H1 (cell line): ENCODE results near the gene MPP2. TPM values are rescaled to one million over a fixed set of nuclear protein-coding genes. Genes with fewer than 3 reads are reported as not detected.

Experiments used
- CTCF ChIA-PET: fragments of 300-600 bp; sonication (Branson Sonifier 250); formaldehyde crosslinking; loops from one replicate; lab custom pipeline; 2021; ENCODE audit not compliant: partially characterized antibody; lab: Charles Lee
- POLR2A ChIA-PET: fragments of 300-600 bp; sonication (Branson Sonifier 250); formaldehyde crosslinking; loops from one replicate; lab custom pipeline; 2021; ENCODE audit warnings: inconsistent platforms; ENCODE audit not compliant: partially characterized antibody; lab: Charles Lee
- DNase-seq, 2 experiments: peaks; one replicate each; pipeline versions ENCODE4 v3.0.0 to v3.0.0-alpha.2; 2010 to 2022; ENCODE audit warnings: low spot score in 2 of 2, low read depth in 1 of 2, mixed read lengths in 1 of 2
- FAIRE-seq: peaks from 2 replicates; lab custom pipeline; 2011; peaks lifted over from hg19 to GRCh38; lab: Jason Lieb, UNC
- H2AFZ ChIP-seq: 2 replicates; pipeline ENCODE4 v1.8.1; 2012; ENCODE audit warnings: low read length, inconsistent platforms
- H2AK5ac ChIP-seq: 2 replicates; pipeline ENCODE4 v1.6.1; 2013; ENCODE audit warnings: low read depth, low read length
- H2BK120ac ChIP-seq: replicated peaks from 2 replicates; pipeline ENCODE3; 2013; ENCODE audit warnings: low read depth, low read length, inconsistent platforms
- H2BK12ac ChIP-seq: 2 replicates; pipeline ENCODE4 v1.6.1; 2013; ENCODE audit warnings: low read depth, low read length
- H2BK15ac ChIP-seq: 2 replicates; pipeline ENCODE4 v1.6.1; 2013; ENCODE audit warnings: low read length
- H2BK20ac ChIP-seq: 2 replicates; pipeline ENCODE4 v1.6.1; 2013; ENCODE audit warnings: low read length
- H2BK5ac ChIP-seq: 2 replicates; pipeline ENCODE4 v1.6.1; 2013; ENCODE audit warnings: low read depth, low read length
- H3K14ac ChIP-seq: 2 replicates; pipeline ENCODE4 v1.6.1; 2013; ENCODE audit warnings: inconsistent platforms; ENCODE audit not compliant: insufficient read length
- H3K18ac ChIP-seq: 2 replicates; pipeline ENCODE4 v1.6.1; 2013; ENCODE audit warnings: low read length; ENCODE audit errors: extremely low read depth
- H3K23ac ChIP-seq: 2 replicates; pipeline ENCODE4 v1.6.1; 2013; ENCODE audit warnings: inconsistent platforms; ENCODE audit not compliant: insufficient read length
- H3K23me2 ChIP-seq: 2 replicates; pipeline ENCODE4 v1.6.1; 2013; ENCODE audit warnings: low read depth, low read length
- H3K27ac ChIP-seq: 2 replicates; pipeline ENCODE4 v1.6.1; 2011; ENCODE audit warnings: low read depth, low read length, inconsistent platforms
- H3K27me3 ChIP-seq, 4 experiments: replicated peaks in 1 of 4; 1 replicate in 1 of 4; 2 replicates in 3 of 4; pipeline versions ENCODE4 v1.6.1 to v1.8.1; 2011 to 2013; ENCODE audit warnings: low read length in 3 of 4, mild to moderate bottlenecking in 3 of 4, inconsistent platforms in 2 of 4, mixed read lengths in 2 of 4, moderate library complexity in 1 of 4; ENCODE audit not compliant: control insufficient read depth in 3 of 4, insufficient read depth in 3 of 4; ENCODE audit errors: extremely low read depth in 1 of 4
- H3K36me3 ChIP-seq, 4 experiments: 2 replicates each; pipeline versions ENCODE4 v1.6.1 to v1.8.1; 2011 to 2013; ENCODE audit warnings: mild to moderate bottlenecking in 4 of 4, low read length in 3 of 4, moderate library complexity in 2 of 4, control low read depth in 1 of 4, inconsistent platforms in 1 of 4; ENCODE audit not compliant: insufficient read depth in 4 of 4, control insufficient read depth in 2 of 4
- H3K4ac ChIP-seq: replicated peaks from 2 replicates; pipeline ENCODE3; 2013; ENCODE audit warnings: low read length, low read depth, mixed read lengths, inconsistent platforms; ENCODE audit not compliant: insufficient read length
- H3K4me1 ChIP-seq, 4 experiments: replicated peaks in 1 of 4; 1 replicate in 1 of 4; 2 replicates in 3 of 4; pipeline versions ENCODE4 v1.6.1 to v1.8.1; 2011 to 2013; ENCODE audit warnings: low read length in 3 of 4, inconsistent platforms in 2 of 4, mixed read lengths in 1 of 4; ENCODE audit not compliant: insufficient read depth in 4 of 4, control insufficient read depth in 3 of 4
- H3K4me2 ChIP-seq, 2 experiments: 2 replicates each; pipeline versions ENCODE4 v1.6.1 to v1.8.1; 2011 to 2013; ENCODE audit warnings: low read depth in 2 of 2, low read length in 2 of 2, control low read depth in 1 of 2, inconsistent platforms in 1 of 2, mild to moderate bottlenecking in 1 of 2; ENCODE audit not compliant: insufficient read depth in 1 of 2
- H3K4me3 ChIP-seq, 4 experiments: fragments of 200-600, 300-600 bp in 1 of 4; sonication (generic), shearing (Covaris generic), sonication (Bioruptor Twin) in 1 of 4; 2 replicates each; pipeline versions ENCODE4 v1.5.1 to v1.8.1; 2011 to 2016; ENCODE audit warnings: low read length in 4 of 4, low read depth in 3 of 4, control low read depth in 2 of 4, inconsistent platforms in 2 of 4, mild to moderate bottlenecking in 2 of 4, mixed read lengths in 1 of 4, moderate library complexity in 1 of 4; ENCODE audit not compliant: insufficient read depth in 2 of 4; ENCODE audit errors: extremely low read depth in 1 of 4
- H3K56ac ChIP-seq: replicated peaks from 2 replicates; pipeline ENCODE3; 2013; ENCODE audit warnings: low read depth, mild to moderate bottlenecking, mixed read lengths, low read length, inconsistent platforms; ENCODE audit not compliant: insufficient read length
- H3K79me1 ChIP-seq: 2 replicates; pipeline ENCODE4 v1.6.1; 2013; ENCODE audit warnings: low read depth, low read length, control low read depth
- H3K79me2 ChIP-seq, 2 experiments: 2 replicates each; pipeline versions ENCODE4 v1.6.1 to v1.8.1; 2012 to 2013; ENCODE audit warnings: low read length in 2 of 2, mild to moderate bottlenecking in 2 of 2, inconsistent platforms in 1 of 2; ENCODE audit not compliant: insufficient read depth in 2 of 2, control insufficient read depth in 1 of 2
- H3K9ac ChIP-seq, 4 experiments: replicated peaks in 1 of 4; 1 replicate in 1 of 4; 2 replicates in 3 of 4; pipeline versions ENCODE4 v1.6.1 to v1.8.1; 2011 to 2013; ENCODE audit warnings: low read depth in 3 of 4, low read length in 3 of 4, control low read depth in 2 of 4, mild to moderate bottlenecking in 2 of 4, moderate library complexity in 2 of 4, inconsistent platforms in 1 of 4; ENCODE audit errors: extremely low read depth in 1 of 4
- H3K9me3 ChIP-seq, 2 experiments: 2 replicates each; pipeline versions ENCODE4 v1.6.1 to v1.8.1; 2012 to 2013; ENCODE audit warnings: mild to moderate bottlenecking in 2 of 2, moderate library complexity in 2 of 2, control low read depth in 1 of 2, inconsistent platforms in 1 of 2, low read depth in 1 of 2, low read length in 1 of 2, mixed read lengths in 1 of 2; ENCODE audit not compliant: insufficient read depth in 2 of 2
- H4K20me1 ChIP-seq, 2 experiments: replicated peaks in 1 of 2; 2 replicates each; pipeline versions ENCODE3 to v1.8.1; 2011 to 2013; ENCODE audit warnings: inconsistent platforms in 2 of 2, low read length in 2 of 2, mild to moderate bottlenecking in 1 of 2; ENCODE audit not compliant: insufficient read depth in 2 of 2, control insufficient read depth in 1 of 2
- H4K5ac ChIP-seq: 2 replicates; pipeline ENCODE4 v1.6.1; 2013; ENCODE audit warnings: low read length, low read depth, mixed read lengths, inconsistent platforms; ENCODE audit not compliant: insufficient read length
- H4K8ac ChIP-seq: 2 replicates; pipeline ENCODE4 v1.8.0; 2013; ENCODE audit warnings: mild to moderate bottlenecking, moderate library complexity, low read length, inconsistent platforms; ENCODE audit not compliant: insufficient read depth; ENCODE audit errors: extremely low read depth
- H4K91ac ChIP-seq: replicated peaks from 2 replicates; pipeline ENCODE3; 2013; ENCODE audit warnings: low read length, mixed read lengths, inconsistent platforms; ENCODE audit not compliant: insufficient read length
- CEBPB ChIP-seq: IDR thresholded peaks from 2 replicates; pipeline ENCODE4 v1.6.1; 2012; ENCODE audit warnings: low read depth, low read length
- CTBP2 ChIP-seq: IDR thresholded peaks from 2 replicates; pipeline ENCODE4 v1.7.0; 2011; ENCODE audit warnings: borderline replicate concordance, mild to moderate bottlenecking, moderate library complexity, mixed read lengths, low read length; ENCODE audit not compliant: insufficient read depth, insufficient read length
- EGR1 ChIP-seq: IDR thresholded peaks from 2 replicates; pipeline ENCODE4 v1.6.1; 2011; ENCODE audit warnings: low read depth, low read length, borderline replicate concordance
- EP300 ChIP-seq, 2 experiments: IDR thresholded peaks; 1 replicate in 1 of 2; 2 replicates in 1 of 2; pipeline ENCODE4 v1.6.1; 2011 to 2012; ENCODE audit warnings: low read depth in 2 of 2, low read length in 2 of 2, mild to moderate bottlenecking in 2 of 2, borderline replicate concordance in 1 of 2, inconsistent platforms in 1 of 2, moderate library complexity in 1 of 2
- EZH2 ChIP-seq: fragments of 200-600 bp; sonication (generic); IDR thresholded peaks from 2 replicates; pipeline ENCODE4 v1.7.1; 2012; ENCODE audit warnings: low read depth, mild to moderate bottlenecking, moderate library complexity, low read length, inconsistent platforms; ENCODE audit not compliant: severe bottlenecking
- GABPA ChIP-seq: IDR thresholded peaks from 2 replicates; pipeline ENCODE4 v1.6.1; 2011; ENCODE audit warnings: mild to moderate bottlenecking, low read length, moderate library complexity, borderline replicate concordance; ENCODE audit not compliant: insufficient read depth
- GTF2F1 ChIP-seq: IDR thresholded peaks from 2 replicates; pipeline ENCODE4 v1.6.1; 2012; ENCODE audit warnings: low read depth, low read length, improper control_type of control experiment, borderline replicate concordance
- KDM1A ChIP-seq: fragments of 200-600, 300-600 bp; sonication (generic); IDR thresholded peaks from 2 replicates; pipeline ENCODE4 v1.7.1; 2016; ENCODE audit warnings: mild to moderate bottlenecking, low read length, borderline replicate concordance
- RNF2 ChIP-seq: fragments of 200-900, 300-1000 bp; sonication (generic); IDR thresholded peaks from 2 replicates; pipeline ENCODE4 v1.7.1; 2016; ENCODE audit warnings: borderline replicate concordance, low read depth, mild to moderate bottlenecking, antibody characterized with exemption, low read length; ENCODE audit not compliant: poor library complexity, severe bottlenecking; ENCODE audit errors: missing control alignments
- SIRT6 ChIP-seq: IDR thresholded peaks from one replicate; pipeline ENCODE4 v1.7.1; 2012; ENCODE audit warnings: low read length, inconsistent platforms
- SIX5 ChIP-seq: IDR thresholded peaks from 2 replicates; pipeline ENCODE4 v1.6.1; 2011; ENCODE audit warnings: mild to moderate bottlenecking, low read depth, low read length
- SP2 ChIP-seq: IDR thresholded peaks from 2 replicates; pipeline ENCODE4 v1.6.1; 2012; ENCODE audit warnings: mild to moderate bottlenecking, low read length, inconsistent platforms
- SUZ12 ChIP-seq: fragments of 200-600 bp; sonication (generic); IDR thresholded peaks from 2 replicates; pipeline ENCODE4 v1.6.1; 2012; ENCODE audit warnings: mild to moderate bottlenecking, inconsistent platforms, low read length, moderate library complexity, mixed read lengths
- WGBS, 2 experiments: shearing (Covaris generic) in 1 of 2; methylation state at CpG; one replicate each; pipeline versions ENCODE4 v1.1.6 to v1.1.7; 2013 to 2015; ENCODE audit warnings: low lambda C conversion rate in 2 of 2, mixed read lengths in 2 of 2, inconsistent platforms in 1 of 2, low coverage in 1 of 2, missing lambda C conversion rate in 1 of 2; ENCODE audit not compliant: insufficient replicate concordance in 2 of 2, insufficient coverage in 1 of 2, insufficient read length in 1 of 2; ENCODE audit errors: extremely low coverage in 1 of 2, missing lambda C conversion rate in 1 of 2; 5-methylcytosine and 5-hydroxymethylcytosine counted together
- polyA plus RNA-seq, 7 experiments: library from polyadenylated mRNA; depleted of rRNA in 3 of 7; stranded (reverse) in 5 of 7; unstranded in 2 of 7; fragments of >200 nt in 5 of 7; fragments of 200-250 nt in 2 of 7; gene quantifications; 1 replicate in 5 of 7; 2 replicates in 1 of 7; 4 replicates in 1 of 7; pipeline versions ENCODE4 v1.2.1 to v1.2.3, GENCODE V29; 2011 to 2013; ENCODE audit warnings: missing spikeins in 2 of 7, mixed read lengths in 2 of 7
- total RNA-seq: library from RNA; stranded (reverse); fragmentation: NEBNext Ultra II Directional; extraction: Animal tissue kit (Norgen Biotek cat#: 25700); gene quantifications from 2 replicates; pipeline ENCODE4 v1.2.1, GENCODE V29; 2021

Gene MPP2
- total and polyA plus RNA-seq, 2 of the 8 experiments (the other 6 are each of a cell fraction or from before 2014, with no cell fraction given) = 30.9 to 34.1 TPM

DNA sequence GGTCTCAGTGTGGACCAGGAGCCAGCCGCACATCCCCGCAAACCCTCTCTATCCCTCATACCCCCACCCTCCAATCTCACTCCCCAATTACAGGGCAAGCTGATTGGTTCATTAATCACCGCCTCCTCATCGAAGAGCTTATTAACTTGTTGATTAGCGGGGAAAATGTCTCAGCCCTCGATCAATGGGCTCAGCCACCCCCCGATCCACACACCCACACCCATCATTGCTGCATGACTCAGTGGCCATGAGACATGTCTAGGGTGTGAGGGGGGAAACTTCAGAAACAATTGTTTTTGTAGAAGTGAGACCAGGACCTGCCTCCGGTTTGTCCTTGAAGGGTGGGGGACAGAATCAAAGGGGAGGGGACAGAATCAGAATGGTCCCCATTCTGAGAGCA is 48.9 kb upstream of the MPP2 start:
- Histone ChIP-seq H3K79me1 (no peaks in the 10 kb centered on the region), H3K18ac (no peak overlapping the region), H3K9me3 (no peaks in the 10 kb centered on the region), H3K36me3 (no peaks in the 10 kb centered on the region), H2AK5ac (no peak overlapping the region), H4K20me1 (no peaks in the 10 kb centered on the region), H2AFZ (no peak overlapping the region), H3K9ac (no peak overlapping the region), H2BK5ac (no peak overlapping the region), H3K14ac (no peak overlapping the region), H2BK20ac (no peak overlapping the region), H3K27ac (no peak overlapping the region), H2BK12ac (no peak overlapping the region), H2BK15ac (no peak overlapping the region), H3K56ac (no peak overlapping the region), H2BK120ac (no peak overlapping the region), H4K91ac (no peak overlapping the region), H3K27me3 (peaks cover 2 to 25% (median 18%) of the 10 kb centered on the region in 4 experiments; a peak in 5 of 7 replicates), H3K4ac (no peak overlapping the region), H3K4me1 (peaks cover 5 to 15% (median 12%) of the 10 kb centered on the region in 4 experiments), H3K4me3 (no peak overlapping the region), H4K8ac (no peak overlapping the region; the same call in 1 of the 2 replicates), H3K23ac (no peak overlapping the region), H3K79me2 (no peaks in the 10 kb centered on the region), H3K23me2 (peaks cover 16% of the 10 kb centered on the region), H3K4me2 (no peak overlapping the region), H4K5ac (no peak overlapping the region)
- DNase-seq = no peak
- POLR2A ChIA-PET = interaction anchor here (0.6 to 1.3 kb wide), 2 partner anchors 59 to 217 kb away, joined by 3 read pairs; partner anchors contain the start of gene TMEM101
- WGBS, 2 experiments = 86% methylated on average over 7 of the region's 8 CpGs; no CpG with 5 or more reads in 1 of the 2 experiments
- CTCF ChIA-PET = interaction anchor here (0.9 to 2.2 kb wide), 4 partner anchors 9 to 28 kb away, joined by 3 to 6 read pairs (median 3); no protein-coding TSS in a partner anchor
- FAIRE-seq = no peak
- TF ChIP-seq SP2 (no peak), GTF2F1 (no peak), EGR1 (no peak), SIX5 (no peak), CEBPB (no peak), EZH2 (no peak), SUZ12 (no peak), KDM1A (no peak), RNF2 (no peak), SIRT6 (no peak), EP300 (IDR thresholded peaks at IDR 0.05; ENCODE audit: borderline replicate concordance in 1 of 2, low read depth in 2 of 2, low read length in 2 of 2) (no peak), GABPA (no peak), CTBP2 (no peak)
